Keratinocyte (primary cell): ENCODE measurements around the gene FLII. TPM values are rescaled to one million over a fixed set of nuclear protein-coding genes. Genes with fewer than 3 reads are reported as not detected.

ENCODE experiments used
- DNase-seq: peaks from one replicate; pipeline ENCODE4 v3.0.0-alpha.2; 2011; ENCODE audit warnings: low read depth, missing footprints, low spot score
- FAIRE-seq: peaks from 2 replicates; lab custom pipeline; 2011; peaks lifted over from hg19 to GRCh38; lab: Jason Lieb, UNC
- H2AFZ ChIP-seq: 2 replicates; pipeline ENCODE4 v1.6.0; 2012; ENCODE audit warnings: low read length, control low read depth, inconsistent platforms; ENCODE audit not compliant: control insufficient read depth
- H3K27ac ChIP-seq: 2 replicates; pipeline ENCODE4 v1.5.1; 2011; ENCODE audit warnings: low read length; ENCODE audit not compliant: control insufficient read depth, insufficient read depth
- H3K27me3 ChIP-seq: 3 replicates; pipeline ENCODE4 v1.6.0; 2011; ENCODE audit warnings: low read length; ENCODE audit not compliant: control insufficient read depth, insufficient read depth; ENCODE audit errors: extremely low read depth
- H3K36me3 ChIP-seq, 2 experiments: 2 replicates in 1 of 2; 3 replicates in 1 of 2; pipeline ENCODE4 v1.5.1; 2011; ENCODE audit warnings: low read length in 2 of 2, mild to moderate bottlenecking in 1 of 2; ENCODE audit not compliant: control insufficient read depth in 2 of 2, insufficient read depth in 2 of 2; ENCODE audit errors: extremely low read depth in 1 of 2
- H3K4me1 ChIP-seq: 3 replicates; pipeline ENCODE4 v1.5.1; 2011; ENCODE audit warnings: low read length; ENCODE audit not compliant: control insufficient read depth, insufficient read depth; ENCODE audit errors: extremely low read depth
- H3K4me2 ChIP-seq: 3 replicates; pipeline ENCODE4 v1.6.0; 2011; ENCODE audit warnings: low read depth, low read length; ENCODE audit not compliant: control insufficient read depth, insufficient read depth; ENCODE audit errors: extremely low read depth
- H3K4me3 ChIP-seq, 3 experiments: fragments of 200-600 bp in 1 of 3; sonication (generic) in 1 of 3; 2 replicates in 2 of 3; 3 replicates in 1 of 3; pipeline ENCODE4 v1.5.1; 2011 to 2016; ENCODE audit warnings: low read length in 3 of 3, mild to moderate bottlenecking in 3 of 3, control low read depth in 2 of 3, inconsistent platforms in 1 of 3, low read depth in 1 of 3, mixed read lengths in 1 of 3, mixed run types in 1 of 3, moderate library complexity in 1 of 3; ENCODE audit not compliant: control insufficient read depth in 2 of 3, insufficient read depth in 2 of 3; ENCODE audit errors: extremely low read depth in 1 of 3
- H3K79me2 ChIP-seq: 2 replicates; pipeline ENCODE4 v1.6.0; 2012; ENCODE audit warnings: low read length; ENCODE audit not compliant: control insufficient read depth, insufficient read depth
- H3K9ac ChIP-seq: 3 replicates; pipeline ENCODE4 v1.6.0; 2011; ENCODE audit warnings: low read length; ENCODE audit not compliant: control insufficient read depth, insufficient read depth; ENCODE audit errors: extremely low read depth
- H3K9me1 ChIP-seq: 3 replicates; pipeline ENCODE4 v1.6.0; 2011; ENCODE audit warnings: low read length; ENCODE audit not compliant: control insufficient read depth, insufficient read depth; ENCODE audit errors: extremely low read depth
- H3K9me3 ChIP-seq: 2 replicates; pipeline ENCODE4 v1.5.1; 2012; ENCODE audit warnings: low read depth, low read length; ENCODE audit not compliant: control insufficient read depth
- H4K20me1 ChIP-seq: 3 replicates; pipeline ENCODE4 v1.6.0; 2011; ENCODE audit warnings: low read length; ENCODE audit not compliant: control insufficient read depth, insufficient read depth; ENCODE audit errors: extremely low read depth
- EZH2 ChIP-seq: IDR thresholded peaks from one replicate; pipeline ENCODE4 v1.6.1; 2012; ENCODE audit warnings: inconsistent platforms, mild to moderate bottlenecking, low read length, moderate library complexity
- dilution Hi-C: fragments of 300-500 bp; cut with MboI; formaldehyde crosslinking; loops from one replicate; pipeline ENCODE4 v1.7.0; 2020; ENCODE audit warnings: low sequenced_read_pairs; ENCODE audit not compliant: extremely low pct_ligation_motif_present
- polyA plus RNA-seq, 5 experiments: library from polyadenylated mRNA; depleted of rRNA in 3 of 5; stranded (reverse) in 3 of 5; stranded (forward) in 1 of 5; unstranded in 1 of 5; fragments of >200 nt; gene quantifications; 1 replicate in 1 of 5; 2 replicates in 3 of 5; 3 replicates in 1 of 5; pipeline versions ENCODE4 v1.2.1 to v1.2.3, GENCODE V29; 2011 to 2012; ENCODE audit warnings: missing spikeins in 2 of 5, low read depth in 1 of 5, low replicate concordance in 1 of 5
- TF ChIP-seq, protein P1 (sequence below), 3 experiments: IDR thresholded peaks in 1 of 3; conservative IDR thresholded peaks in 1 of 3; optimal IDR thresholded peaks in 1 of 3; 2 replicates in 2 of 3; 3 replicates in 1 of 3; pipeline versions ENCODE3 to v1.5.1; 2011; ENCODE audit warnings: low read length in 3 of 3, mild to moderate bottlenecking in 3 of 3, moderate library complexity in 2 of 3, control low read depth in 1 of 3, inconsistent platforms in 1 of 3; ENCODE audit not compliant: insufficient read depth in 2 of 3; ENCODE audit errors: extremely low read depth in 1 of 3

Gene FLII
- polyA plus RNA-seq, 1 donor (not counting 4 experiments of a cell fraction or from before 2014, with no cell fraction given) = 376 TPM

GRCh38 chr17:18206962-18207361 is 51.6 kb downstream of the FLII start:
- no peak overlapping the region for H3K9ac ChIP-seq
- peaks cover 34 to 43% of the 10 kb centered on the region in 2 experiments for H3K36me3 ChIP-seq
- H2AFZ ChIP-seq = no peak overlapping the region
- dilution Hi-C loops = no loop called here
- peaks cover 19% of the 10 kb centered on the region for H4K20me1 ChIP-seq
- TF ChIP-seq, protein P1, sequence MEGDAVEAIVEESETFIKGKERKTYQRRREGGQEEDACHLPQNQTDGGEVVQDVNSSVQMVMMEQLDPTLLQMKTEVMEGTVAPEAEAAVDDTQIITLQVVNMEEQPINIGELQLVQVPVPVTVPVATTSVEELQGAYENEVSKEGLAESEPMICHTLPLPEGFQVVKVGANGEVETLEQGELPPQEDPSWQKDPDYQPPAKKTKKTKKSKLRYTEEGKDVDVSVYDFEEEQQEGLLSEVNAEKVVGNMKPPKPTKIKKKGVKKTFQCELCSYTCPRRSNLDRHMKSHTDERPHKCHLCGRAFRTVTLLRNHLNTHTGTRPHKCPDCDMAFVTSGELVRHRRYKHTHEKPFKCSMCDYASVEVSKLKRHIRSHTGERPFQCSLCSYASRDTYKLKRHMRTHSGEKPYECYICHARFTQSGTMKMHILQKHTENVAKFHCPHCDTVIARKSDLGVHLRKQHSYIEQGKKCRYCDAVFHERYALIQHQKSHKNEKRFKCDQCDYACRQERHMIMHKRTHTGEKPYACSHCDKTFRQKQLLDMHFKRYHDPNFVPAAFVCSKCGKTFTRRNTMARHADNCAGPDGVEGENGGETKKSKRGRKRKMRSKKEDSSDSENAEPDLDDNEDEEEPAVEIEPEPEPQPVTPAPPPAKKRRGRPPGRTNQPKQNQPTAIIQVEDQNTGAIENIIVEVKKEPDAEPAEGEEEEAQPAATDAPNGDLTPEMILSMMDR (optimal IDR thresholded peaks at IDR 0.05 in 1 of 3, IDR thresholded peaks at IDR 0.05 in 1 of 3, conservative IDR thresholded peaks at IDR 0.05 in 1 of 3; ENCODE audit: extremely low read depth in 1 of 3, insufficient read depth in 2 of 3, low read length in 3 of 3) = no peak
- TF ChIP-seq EZH2 = no peak
- H3K4me2 ChIP-seq = no peak overlapping the region
- DNase-seq = no peak
- H3K27ac ChIP-seq = no peak overlapping the region
- H3K79me2 ChIP-seq = peaks cover 29% of the 10 kb centered on the region
- no peak for FAIRE-seq
- no peaks in the 10 kb centered on the region for H3K9me1 ChIP-seq
- H3K4me1 ChIP-seq = no peaks in the 10 kb centered on the region
- no peaks in the 10 kb centered on the region for H3K27me3 ChIP-seq
- no peaks in the 10 kb centered on the region for H3K9me3 ChIP-seq
- no peak overlapping the region for H3K4me3 ChIP-seq

GRCh38 chr17:18205861-18206260 is 52.7 kb downstream of the FLII start:
- FAIRE-seq = no peak
- dilution Hi-C loops = no loop called here
- H3K36me3 ChIP-seq = peaks cover 36 to 42% of the 10 kb centered on the region in 2 experiments

More at GRCh38 chr17:18205861-18206260, 52.7 kb downstream of the FLII start:
- Histone ChIP-seq H3K27ac (no peak overlapping the region), H4K20me1 (peaks cover 21% of the 10 kb centered on the region), H3K9ac (no peak overlapping the region), H3K79me2 (peaks cover 38% of the 10 kb centered on the region), H3K9me1 (no peaks in the 10 kb centered on the region), H2AFZ (no peak overlapping the region), H3K4me3 (no peak overlapping the region), H3K4me1 (no peaks in the 10 kb centered on the region), H3K27me3 (no peaks in the 10 kb centered on the region), H3K9me3 (no peaks in the 10 kb centered on the region), H3K4me2 (no peak overlapping the region)
- DNase-seq = no peak
- TF ChIP-seq, protein P1 (optimal IDR thresholded peaks at IDR 0.05 in 1 of 3, IDR thresholded peaks at IDR 0.05 in 1 of 3, conservative IDR thresholded peaks at IDR 0.05 in 1 of 3; ENCODE audit: extremely low read depth in 1 of 3, insufficient read depth in 2 of 3, low read length in 3 of 3) = no peak
- TF ChIP-seq EZH2 = no peak
